ENCODE measurements around the gene TCP11L2. TPM values are rescaled to one million over a fixed set of nuclear protein-coding genes. Genes with fewer than 3 reads are reported as not detected.
A peak's percentile ranks its signal among the peaks of the same experiment; 100 is the strongest.

The TCP11L2 gene
- total and polyA plus RNA-seq, 2 of the 13 experiments (the other 11 are each of a cell fraction or from before 2014, with no cell fraction given) = 4.6 to 24.1 TPM

GRCh38 chr12:106357549-106358395, 55.2 kb downstream of the TCP11L2 start, which contains the start of gene POLR3B (continued):
- peak; percentile 96; the same call in 1 of the 2 replicates for TF ChIP-seq ZNF318 (CRISPR knock-in tag; IDR thresholded peaks at IDR 0.05)
- TF ChIP-seq ZNF441 (CRISPR knock-in tag; IDR thresholded peaks at IDR 0.05; ENCODE audit: borderline replicate concordance) = peak; percentile 72; the same call in 1 of the 2 replicates
- peak; percentile 89 for TF ChIP-seq NKX3-1 (CRISPR knock-in tag; IDR thresholded peaks at IDR 0.05)
- peak; percentile 93 for TF ChIP-seq MIER3 (CRISPR knock-in tag; IDR thresholded peaks at IDR 0.05; ENCODE audit: borderline replicate concordance)
- TF ChIP-seq SOX5 (CRISPR knock-in tag; IDR thresholded peaks at IDR 0.05; ENCODE audit: borderline replicate concordance) = peak; percentile 61; the same call in 1 of the 2 replicates
- peak; percentile 87 for TF ChIP-seq ELF3 (CRISPR knock-in tag; IDR thresholded peaks at IDR 0.05)
- TF ChIP-seq NR3C1 (CRISPR knock-in tag; IDR thresholded peaks at IDR 0.05) = no peak
- TF ChIP-seq, protein P1, sequence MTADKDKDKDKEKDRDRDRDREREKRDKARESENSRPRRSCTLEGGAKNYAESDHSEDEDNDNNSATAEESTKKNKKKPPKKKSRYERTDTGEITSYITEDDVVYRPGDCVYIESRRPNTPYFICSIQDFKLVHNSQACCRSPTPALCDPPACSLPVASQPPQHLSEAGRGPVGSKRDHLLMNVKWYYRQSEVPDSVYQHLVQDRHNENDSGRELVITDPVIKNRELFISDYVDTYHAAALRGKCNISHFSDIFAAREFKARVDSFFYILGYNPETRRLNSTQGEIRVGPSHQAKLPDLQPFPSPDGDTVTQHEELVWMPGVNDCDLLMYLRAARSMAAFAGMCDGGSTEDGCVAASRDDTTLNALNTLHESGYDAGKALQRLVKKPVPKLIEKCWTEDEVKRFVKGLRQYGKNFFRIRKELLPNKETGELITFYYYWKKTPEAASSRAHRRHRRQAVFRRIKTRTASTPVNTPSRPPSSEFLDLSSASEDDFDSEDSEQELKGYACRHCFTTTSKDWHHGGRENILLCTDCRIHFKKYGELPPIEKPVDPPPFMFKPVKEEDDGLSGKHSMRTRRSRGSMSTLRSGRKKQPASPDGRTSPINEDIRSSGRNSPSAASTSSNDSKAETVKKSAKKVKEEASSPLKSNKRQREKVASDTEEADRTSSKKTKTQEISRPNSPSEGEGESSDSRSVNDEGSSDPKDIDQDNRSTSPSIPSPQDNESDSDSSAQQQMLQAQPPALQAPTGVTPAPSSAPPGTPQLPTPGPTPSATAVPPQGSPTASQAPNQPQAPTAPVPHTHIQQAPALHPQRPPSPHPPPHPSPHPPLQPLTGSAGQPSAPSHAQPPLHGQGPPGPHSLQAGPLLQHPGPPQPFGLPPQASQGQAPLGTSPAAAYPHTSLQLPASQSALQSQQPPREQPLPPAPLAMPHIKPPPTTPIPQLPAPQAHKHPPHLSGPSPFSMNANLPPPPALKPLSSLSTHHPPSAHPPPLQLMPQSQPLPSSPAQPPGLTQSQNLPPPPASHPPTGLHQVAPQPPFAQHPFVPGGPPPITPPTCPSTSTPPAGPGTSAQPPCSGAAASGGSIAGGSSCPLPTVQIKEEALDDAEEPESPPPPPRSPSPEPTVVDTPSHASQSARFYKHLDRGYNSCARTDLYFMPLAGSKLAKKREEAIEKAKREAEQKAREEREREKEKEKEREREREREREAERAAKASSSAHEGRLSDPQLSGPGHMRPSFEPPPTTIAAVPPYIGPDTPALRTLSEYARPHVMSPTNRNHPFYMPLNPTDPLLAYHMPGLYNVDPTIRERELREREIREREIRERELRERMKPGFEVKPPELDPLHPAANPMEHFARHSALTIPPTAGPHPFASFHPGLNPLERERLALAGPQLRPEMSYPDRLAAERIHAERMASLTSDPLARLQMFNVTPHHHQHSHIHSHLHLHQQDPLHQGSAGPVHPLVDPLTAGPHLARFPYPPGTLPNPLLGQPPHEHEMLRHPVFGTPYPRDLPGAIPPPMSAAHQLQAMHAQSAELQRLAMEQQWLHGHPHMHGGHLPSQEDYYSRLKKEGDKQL (CRISPR knock-in tag; IDR thresholded peaks at IDR 0.05; ENCODE audit: low read depth) = peak; percentile 57; the same call in 1 of the 2 replicates
- TF ChIP-seq GTF3A (CRISPR knock-in tag; conservative IDR thresholded peaks at IDR 0.05) = peak; percentile 96
- peak; percentile 66 for TF ChIP-seq ZNF331 (CRISPR knock-in tag; IDR thresholded peaks at IDR 0.05)
- 0 out of 2 replicates have a peak, but pooled peaks have one; percentile 15 for TF ChIP-seq NCOR1 (IDR thresholded peaks at IDR 0.05; ENCODE audit: borderline replicate concordance, low read length)
